K562 (cell line): ENCODE results near the gene NPC1. TPM values are rescaled to one million over a fixed set of nuclear protein-coding genes. Genes with fewer than 3 reads are reported as not detected.

ENCODE experiments used
- C11orf30 ChIP-seq: fragments of 450-650 bp; IDR thresholded peaks from 2 replicates; pipeline ENCODE4 v1.6.1; 2016; ENCODE audit warnings: low read depth, mild to moderate bottlenecking
- CREB5 ChIP-seq: fragments of 250-450 bp; sonication (Bioruptor Pico); IDR thresholded peaks from 2 replicates; pipeline ENCODE4 v1.5.0; 2020; ENCODE audit warnings: mild to moderate bottlenecking
- FIP1L1 ChIP-seq: fragments of 200-400 bp; formaldehyde crosslinking; IDR thresholded peaks from 2 replicates; pipeline ENCODE4 v1.6.1; 2018; ENCODE audit warnings: mild to moderate bottlenecking, low read depth, low read length; ENCODE audit not compliant: poor library complexity, severe bottlenecking
- FOSL1 ChIP-seq: fragments of 200-800 bp; sonication (Bioruptor generic); conservative IDR thresholded peaks from 2 replicates; pipeline ENCODE4 v1.6.1; 2016; ENCODE audit warnings: missing genetic modification characterization, missing compliant biosample characterization
- GATAD2A ChIP-seq: fragments of 450-650 bp; IDR thresholded peaks from 2 replicates; pipeline ENCODE4 v1.6.1; 2017
- ID3 ChIP-seq, 2 experiments: fragments of 250-450 bp in 1 of 2; fragments of 450-650 bp in 1 of 2; sonication (Bioruptor Pico) in 1 of 2; IDR thresholded peaks; 2 replicates each; pipeline versions ENCODE4 v1.6.1 to v1.8.0; 2016 to 2021; ENCODE audit warnings: mild to moderate bottlenecking in 2 of 2, moderate library complexity in 2 of 2, missing compliant biosample characterization in 1 of 2, missing genetic modification characterization in 1 of 2
- IRF1 ChIP-seq: sonication (generic); formaldehyde crosslinking; IDR thresholded peaks from 2 replicates; pipeline ENCODE4 v1.8.0; 2022; ENCODE audit warnings: missing genetic modification reagents, mild to moderate bottlenecking, borderline replicate concordance
- MAZ ChIP-seq, 2 experiments: fragments of 450-650 bp in 1 of 2; sonication (generic) in 1 of 2; formaldehyde crosslinking; IDR thresholded peaks in 1 of 2; conservative IDR thresholded peaks in 1 of 2; 2 replicates each; pipeline versions ENCODE4 v1.4.0 to v1.5.0; 2020; ENCODE audit warnings: mild to moderate bottlenecking in 1 of 2, missing genetic modification reagents in 1 of 2
- MEIS2 ChIP-seq: fragments of 450-650 bp; IDR thresholded peaks from 2 replicates; pipeline ENCODE4 v1.6.1; 2014; ENCODE audit warnings: mild to moderate bottlenecking; ENCODE audit not compliant: partially characterized antibody
- PHTF2 ChIP-seq: fragments of 250-450 bp; sonication (Bioruptor Pico); IDR thresholded peaks from 2 replicates; pipeline ENCODE4 v1.5.0; 2021; ENCODE audit warnings: mild to moderate bottlenecking
- POLR2A ChIP-seq: fragments of 450-650 bp; conservative IDR thresholded peaks from 2 replicates; pipeline ENCODE4 v1.6.1; 2016
- SMARCE1 ChIP-seq: fragments of 450-650 bp; IDR thresholded peaks from 2 replicates; pipeline ENCODE4 v1.7.1; 2016; ENCODE audit warnings: mild to moderate bottlenecking
- SRSF7 ChIP-seq: fragments of 200-400 bp; formaldehyde crosslinking; optimal IDR thresholded peaks from 2 replicates; pipeline ENCODE3; 2017; ENCODE audit warnings: mild to moderate bottlenecking, low read depth, low read length
- ZFP30 ChIP-seq: fragments of 250-450 bp; sonication (Bioruptor Pico); IDR thresholded peaks from 2 replicates; pipeline ENCODE4 v1.8.0; 2022; ENCODE audit warnings: moderate library complexity, mild to moderate bottlenecking, inconsistent platforms, borderline replicate concordance
- ZNF280B ChIP-seq: fragments of 250-450 bp; sonication (Bioruptor Pico); IDR thresholded peaks from 2 replicates; pipeline ENCODE4 v1.5.1; 2021; ENCODE audit warnings: mild to moderate bottlenecking
- polyA plus RNA-seq, 8 experiments: library from polyadenylated mRNA; depleted of rRNA in 4 of 8; stranded (reverse) in 5 of 8; unstranded in 3 of 8; fragments of >200 nt; fragmentation: Nextera tagmentation in 2 of 8; fragmentation: Illumina TruSeq in 1 of 8; extraction: Ambion mirVana in 2 of 8; extraction: Trizol in 1 of 8; gene quantifications; 2 replicates each; pipeline versions ENCODE4 v1.2.1 to v1.2.3, GENCODE V29; 2011 to 2014; ENCODE audit warnings: inconsistent platforms in 1 of 8, missing spikeins in 1 of 8
- total RNA-seq, 7 experiments: library from RNA; depleted of rRNA in 6 of 7; stranded (reverse); fragments of >200 nt in 6 of 7; fragmentation: Illumina TruSeq in 2 of 7; extraction: Trizol in 2 of 7; gene quantifications; 2 replicates each; pipeline versions ENCODE4 v1.2.1 to v1.2.3, GENCODE V29; 2011 to 2021; ENCODE audit warnings: low replicate concordance in 1 of 7

Gene NPC1
- total and polyA plus RNA-seq, 9 of the 15 experiments (the other 6 are each of a cell fraction or from before 2014, with no cell fraction given): 17.1 to 45.9 (median 27.6) TPM

- TF ChIP-seq MEIS2 (peak; percentile 57), SRSF7 (no peak), ZFP30 (peak; percentile 77; the same call in 1 of the 2 replicates), ZNF280B (CRISPR knock-in tag) (no peak), GATAD2A (no peak), FIP1L1 (no peak), ID3 (CRISPR knock-in tag; IDR thresholded peaks at IDR 0.05) (no peak), ID3 (tag; IDR thresholded peaks at IDR 0.05) (peak; percentile 62), PHTF2 (CRISPR knock-in tag) (no peak), C11orf30 (peak; percentile 46; the same call in 1 of the 2 replicates), CREB5 (CRISPR knock-in tag) (no peak), IRF1 (no peak), FOSL1 (tag) (peak; percentile 79), MAZ (CRISPR knock-in tag; conservative IDR thresholded peaks at IDR 0.05 in 1 of 2, IDR thresholded peaks at IDR 0.05 in 1 of 2) (0 out of 4 replicates have a peak, but pooled peaks of 1 of the 2 experiments have one; percentile 33), POLR2A (peak; percentile 3; the same call in 1 of the 2 replicates), SMARCE1 (peak; percentile 81)
Measured at GRCh38 chr18:23487738-23488570, 98.4 kb downstream of the NPC1 start (continued).
